Chondrocyte (in vitro differentiated cells): Measurements from ENCODE around the gene FCN1. TPM values are rescaled to one million over a fixed set of nuclear protein-coding genes. Genes with fewer than 3 reads are reported as not detected.

ENCODE experiments used
- DNase-seq: peaks from one replicate; pipeline ENCODE4 v3.0.0; 2021; ENCODE audit warnings: mixed read lengths, low spot score
- H3K27ac Mint-ChIP-seq: one replicate; pipeline ENCODE4 v1.8.0; 2021; ENCODE audit warnings: mild to moderate bottlenecking, moderate library complexity, mixed read lengths; ENCODE audit not compliant: unreplicated experiment
- H3K27me3 Mint-ChIP-seq: 2 replicates; pipeline ENCODE4 v1.8.0; 2021; ENCODE audit warnings: low read depth, mixed read lengths
- H3K36me3 Mint-ChIP-seq: 2 replicates; pipeline ENCODE4 v1.8.0; 2021; ENCODE audit warnings: low read depth, mixed read lengths
- H3K4me1 Mint-ChIP-seq: 2 replicates; pipeline ENCODE4 v1.8.0; 2021; ENCODE audit warnings: low read depth, mild to moderate bottlenecking, mixed read lengths
- H3K4me3 Mint-ChIP-seq: one replicate; pipeline ENCODE4 v1.8.0; 2021; ENCODE audit warnings: mild to moderate bottlenecking, moderate library complexity, mixed read lengths; ENCODE audit not compliant: unreplicated experiment
- H3K9me3 Mint-ChIP-seq: 2 replicates; pipeline ENCODE4 v1.8.0; 2021; ENCODE audit warnings: low read depth, mixed read lengths
- total RNA-seq: library from RNA; stranded (reverse); gene quantifications from 3 replicates; pipeline ENCODE4 v1.2.1, GENCODE V29; 2021
- TF ChIP-seq, protein P1 (sequence below): fragments of 200-600 bp; sonication (generic); IDR thresholded peaks from 2 replicates; pipeline ENCODE4 v1.5.0; 2021; ENCODE audit warnings: antibody characterized with exemption, mild to moderate bottlenecking, moderate library complexity

The FCN1 gene
- total RNA-seq, 1 donor from 2014 or later = not detected

DNA sequence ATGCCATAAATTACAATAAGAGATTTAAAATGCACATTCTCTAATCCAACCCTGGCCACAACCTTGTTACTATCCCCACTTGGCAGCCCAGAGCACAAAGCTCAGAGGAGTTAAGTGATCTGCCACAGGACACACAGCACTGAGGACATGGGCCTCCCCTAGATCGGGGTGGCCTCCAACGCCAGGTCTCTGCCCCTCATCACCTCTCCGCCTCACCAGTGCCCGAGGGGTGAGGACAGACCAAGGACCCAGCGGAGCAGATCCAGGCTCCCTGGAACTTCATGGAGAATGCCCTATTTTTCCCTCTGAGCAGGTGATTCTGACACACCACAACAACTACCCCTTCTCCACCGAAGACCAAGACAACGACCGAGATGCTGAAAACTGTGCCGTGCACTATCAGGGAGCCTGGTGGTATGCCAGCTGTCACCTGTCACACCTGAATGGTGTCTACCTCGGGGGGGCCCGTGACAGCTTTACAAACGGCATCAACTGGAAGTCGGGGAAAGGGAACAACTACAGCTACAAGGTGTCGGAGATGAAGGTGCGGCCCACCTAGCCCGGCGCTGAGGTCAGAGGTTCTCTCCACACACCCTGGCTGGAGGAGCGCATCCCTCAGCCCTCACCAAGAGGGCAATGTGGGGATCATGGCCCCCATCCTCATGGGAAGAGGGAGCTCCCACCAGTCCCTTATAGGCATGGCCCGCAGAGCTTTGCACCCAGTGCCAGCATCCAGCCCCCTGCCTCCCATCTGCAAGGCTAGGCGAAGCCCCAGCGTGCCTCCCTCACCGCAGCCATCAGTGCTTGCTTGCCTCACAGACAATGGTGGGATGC lies 49.6 kb downstream of the FCN1 start:
- no peak for DNase-seq
- Mint-ChIP-seq H3K27me3 (peaks cover 2% of the 10 kb centered on the region), H3K9me3 (no peaks in the 10 kb centered on the region), H3K36me3 (no peaks in the 10 kb centered on the region), H3K27ac (no peak overlapping the region), H3K4me1 (peaks cover 18% of the 10 kb centered on the region), H3K4me3 (no peak overlapping the region)
- TF ChIP-seq, protein P1, sequence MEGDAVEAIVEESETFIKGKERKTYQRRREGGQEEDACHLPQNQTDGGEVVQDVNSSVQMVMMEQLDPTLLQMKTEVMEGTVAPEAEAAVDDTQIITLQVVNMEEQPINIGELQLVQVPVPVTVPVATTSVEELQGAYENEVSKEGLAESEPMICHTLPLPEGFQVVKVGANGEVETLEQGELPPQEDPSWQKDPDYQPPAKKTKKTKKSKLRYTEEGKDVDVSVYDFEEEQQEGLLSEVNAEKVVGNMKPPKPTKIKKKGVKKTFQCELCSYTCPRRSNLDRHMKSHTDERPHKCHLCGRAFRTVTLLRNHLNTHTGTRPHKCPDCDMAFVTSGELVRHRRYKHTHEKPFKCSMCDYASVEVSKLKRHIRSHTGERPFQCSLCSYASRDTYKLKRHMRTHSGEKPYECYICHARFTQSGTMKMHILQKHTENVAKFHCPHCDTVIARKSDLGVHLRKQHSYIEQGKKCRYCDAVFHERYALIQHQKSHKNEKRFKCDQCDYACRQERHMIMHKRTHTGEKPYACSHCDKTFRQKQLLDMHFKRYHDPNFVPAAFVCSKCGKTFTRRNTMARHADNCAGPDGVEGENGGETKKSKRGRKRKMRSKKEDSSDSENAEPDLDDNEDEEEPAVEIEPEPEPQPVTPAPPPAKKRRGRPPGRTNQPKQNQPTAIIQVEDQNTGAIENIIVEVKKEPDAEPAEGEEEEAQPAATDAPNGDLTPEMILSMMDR = no peak

- Mint-ChIP-seq H3K9me3 (peaks cover 20% of the 10 kb centered on the region), H3K4me3 (no peak overlapping the region), H3K27me3 (no peaks in the 10 kb centered on the region), H3K27ac (no peak overlapping the region), H3K36me3 (peaks cover 5% of the 10 kb centered on the region), H3K4me1 (peaks cover 8% of the 10 kb centered on the region)
- TF ChIP-seq, protein P1 = no peak
- DNase-seq = no peak
Observed at GRCh38 chr9:134864821-134865190, 52.9 kb downstream of the FCN1 start.

DNA sequence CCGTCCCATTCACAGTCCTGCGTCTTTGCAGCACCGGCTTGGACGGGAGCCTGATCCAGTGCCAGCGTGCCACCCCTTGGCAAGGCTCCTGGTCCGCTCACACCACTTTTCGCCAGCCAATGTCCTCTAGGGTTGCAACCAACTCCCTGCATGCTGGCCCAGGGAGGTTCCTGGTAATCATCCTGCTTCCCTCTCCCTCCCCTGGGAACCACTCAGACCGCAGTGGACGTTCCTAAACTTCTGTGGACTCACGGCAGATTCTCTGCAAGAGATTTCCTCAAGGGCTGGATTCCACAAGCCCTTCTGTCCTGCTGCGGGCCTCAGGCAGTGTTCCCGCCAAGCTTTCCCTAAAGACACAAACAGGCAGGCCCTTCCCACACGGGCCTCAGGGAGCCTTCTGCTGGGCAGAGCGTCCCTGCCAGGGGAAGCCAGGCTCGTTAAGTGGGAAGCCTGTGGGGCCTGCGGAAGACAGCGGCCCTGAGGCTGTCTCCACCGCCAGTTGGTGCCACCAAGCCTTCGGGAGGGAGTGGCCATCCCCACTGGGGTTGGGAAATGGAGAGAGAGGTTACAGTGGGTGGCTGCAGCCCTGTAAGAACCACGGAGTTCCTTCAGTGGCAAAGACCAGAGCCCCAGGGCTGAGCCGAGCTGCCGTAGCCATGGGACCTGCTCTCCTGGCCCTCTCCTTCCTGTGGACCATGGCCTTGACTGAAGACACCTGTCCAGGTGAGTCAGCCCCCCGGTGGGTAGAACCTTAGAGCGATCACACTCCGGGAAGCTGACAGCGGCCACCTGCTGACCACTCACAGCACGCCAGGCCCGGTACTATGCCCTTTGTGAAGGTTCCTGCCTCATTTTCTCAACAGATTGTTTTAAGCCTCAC lies 53.5 kb downstream of the FCN1 start:
- Mint-ChIP-seq H3K27me3 (no peaks in the 10 kb centered on the region), H3K4me3 (no peak overlapping the region), H3K27ac (no peak overlapping the region), H3K9me3 (peaks cover 23% of the 10 kb centered on the region), H3K36me3 (peaks cover 5% of the 10 kb centered on the region), H3K4me1 (peaks cover 8% of the 10 kb centered on the region)
- TF ChIP-seq, protein P1 = no peak
- no peak for DNase-seq

- Mint-ChIP-seq H3K4me3 (no peak overlapping the region), H3K9me3 (peaks cover 29% of the 10 kb centered on the region), H3K27me3 (no peaks in the 10 kb centered on the region), H3K27ac (no peak overlapping the region), H3K36me3 (peaks cover 5% of the 10 kb centered on the region), H3K4me1 (peaks cover 8% of the 10 kb centered on the region)
- TF ChIP-seq, protein P1 = no peak
- DNase-seq = no peak
Observed at GRCh38 chr9:134863306-134863902, 54.3 kb downstream of the FCN1 start.
